Esophagus squamous epithelium (tissue), 5 donors: ENCODE results near the gene SYTL1. TPM values are rescaled to one million over a fixed set of nuclear protein-coding genes. Genes with fewer than 3 reads are reported as not detected.

Experiments used
- DNase-seq: peaks from one replicate; lab custom pipeline; 2025; lab: John Stamatoyannopoulos, UW
- H3K27ac ChIP-seq, 4 donors: fragments of 200-600 bp; sonication (generic); one replicate each; pipeline ENCODE4 v1.5.1; 2016 to 2019; ENCODE audit warnings: mild to moderate bottlenecking in 1 of 4
- H3K27me3 ChIP-seq, 4 donors: fragments of 200-600 bp; sonication (generic); 1 replicate in 3 of 4; 2 replicates in 1 of 4; pipeline versions ENCODE4 v1.5.1 to v1.6.0; 2017 to 2021; ENCODE audit warnings: antibody characterized with exemption in 1 of 4
- H3K36me3 ChIP-seq, 3 donors: fragments of 200-600 bp; sonication (generic); one replicate each; pipeline ENCODE4 v1.5.1; 2016 to 2019
- H3K4me1 ChIP-seq, 3 donors: fragments of 200-600 bp; sonication (generic); one replicate each; pipeline ENCODE4 v1.5.1; 2017 to 2019
- H3K4me3 ChIP-seq, 4 donors: fragments of 200-600 bp; sonication (generic); 1 replicate in 3 of 4; 2 replicates in 1 of 4; pipeline ENCODE4 v1.5.1; 2016 to 2019; ENCODE audit warnings: mild to moderate bottlenecking in 2 of 4, moderate library complexity in 1 of 4
- H3K9me3 ChIP-seq, 3 donors: fragments of 200-600 bp; sonication (generic); one replicate each; pipeline ENCODE4 v1.5.1; 2016 to 2019
- CTCF ChIP-seq, 6 experiments: fragments of 450-650 bp in 4 of 6; fragments of 200-600 bp in 2 of 6; sonication (generic) in 2 of 6; IDR thresholded peaks; one replicate each; pipeline ENCODE4 v1.5.1; 2016 to 2019; ENCODE audit warnings: antibody characterized with exemption in 6 of 6, mild to moderate bottlenecking in 4 of 6, moderate library complexity in 4 of 6
- POLR2A ChIP-seq, 4 donors: fragments of 450-650 bp; IDR thresholded peaks; one replicate each; pipeline ENCODE4 v1.6.1; 2017; ENCODE audit warnings: antibody characterized with exemption in 4 of 4, mild to moderate bottlenecking in 4 of 4, moderate library complexity in 3 of 4
- WGBS, 2 donors: methylation state at CpG; one replicate each; pipeline ENCODE4 v1.1.5; 2018; 5-methylcytosine and 5-hydroxymethylcytosine counted together
- intact Hi-C: fragments of 100-400 bp; cut with DNase I; formaldehyde crosslinking; loops from one replicate; pipeline ENCODE4 v1.15.0; 2022
- total RNA-seq, 4 donors: library from RNA; depleted of rRNA; stranded (reverse); fragments of >200 nt; gene quantifications; one replicate each; pipeline ENCODE4 v1.1.0, GENCODE V29; 2016
- donor health status: DM: yes; HTN: yes; CAD: no.

Gene SYTL1
- total RNA-seq, 4 donors from 2014 or later = 74.7 to 182 (median 125) TPM

GRCh38 chr1:27374362-27375086 lies 32.7 kb downstream of the SYTL1 start, which contains the start of gene FCN3:
TSS of gene FCN3 (minus strand) at chr1:27374824. CDS start at chr1:27374818, 6 bp downstream.
- TF ChIP-seq POLR2A (IDR thresholded peaks at IDR 0.05) = no peak
- no peak for TF ChIP-seq CTCF (IDR thresholded peaks at IDR 0.05)
- DNase-seq = no peak
- Histone ChIP-seq H3K27me3 (no peaks in the 10 kb centered on the region), H3K4me3 (no peak within 1 kb of the TSS), H3K9me3 (no peaks in the 10 kb centered on the region), H3K36me3 (no peaks in the 10 kb centered on the region), H3K27ac (peak within 1 kb of the TSS in 2 of 4 donors; percentile 9 to 39), H3K4me1 (peaks cover 15 to 55% (median 20%) of the 10 kb centered on the region in 3 donors)
- WGBS, 2 donors = 67 to 71% methylated on average over 3 of the region's 4 CpGs
- intact Hi-C loops = no loop called here

- WGBS, 2 donors = 35 to 52% methylated on average over 12 of the region's 12 CpGs
- no peak overlapping the region for H3K4me3 ChIP-seq
- no peaks in the 10 kb centered on the region for H3K36me3 ChIP-seq
- DNase-seq = no peak
- peak overlapping the region in 3 of 4 donors; percentile 43 to 85 (median 82) for H3K27ac ChIP-seq
- peaks cover 31 to 72% (median 32%) of the 10 kb centered on the region in 3 donors for H3K4me1 ChIP-seq
- intact Hi-C loops = no loop called here
- H3K27me3 ChIP-seq = peaks cover 0 to 6% (median 0%) of the 10 kb centered on the region in 4 donors
- no peaks in the 10 kb centered on the region for H3K9me3 ChIP-seq
- TF ChIP-seq POLR2A (IDR thresholded peaks at IDR 0.05) (no peak), CTCF (IDR thresholded peaks at IDR 0.05) (no peak)
These were observed 36.1 kb downstream of the SYTL1 start for GRCh38 chr1:27377760-27378495.

- intact Hi-C loops = no loop called here
- no peaks in the 10 kb centered on the region for H3K36me3 ChIP-seq
- H3K4me1 ChIP-seq = peaks cover 26 to 70% (median 31%) of the 10 kb centered on the region in 3 donors
- 33 to 37% methylated on average over 3 to 4 of the region's 11 CpGs for WGBS, 2 donors
- H3K27ac ChIP-seq = peak overlapping the region; percentile 76 to 85 (median 80)
- peaks cover 0 to 12% (median 0%) of the 10 kb centered on the region in 4 donors for H3K27me3 ChIP-seq
- H3K9me3 ChIP-seq = no peaks in the 10 kb centered on the region
- H3K4me3 ChIP-seq = no peak overlapping the region
- no peak for DNase-seq
- TF ChIP-seq POLR2A (IDR thresholded peaks at IDR 0.05) = no peak
- no peak for TF ChIP-seq CTCF (IDR thresholded peaks at IDR 0.05)
These were observed 37.8 kb downstream of the SYTL1 start for GRCh38 chr1:27379564-27380122.

GRCh38 chr1:27380224-27380623 lies 38.4 kb downstream of the SYTL1 start:
- WGBS, 2 donors = no CpG with 5 or more reads among the region's 4 CpGs
- TF ChIP-seq POLR2A (IDR thresholded peaks at IDR 0.05) (no peak), CTCF (IDR thresholded peaks at IDR 0.05) (no peak)
- intact Hi-C loops = no loop called here
- H3K27me3 ChIP-seq = peaks cover 0 to 12% (median 0%) of the 10 kb centered on the region in 4 donors
- DNase-seq = no peak
- no peaks in the 10 kb centered on the region for H3K9me3 ChIP-seq
- H3K36me3 ChIP-seq = no peaks in the 10 kb centered on the region
- no peak overlapping the region for H3K4me3 ChIP-seq
- H3K4me1 ChIP-seq = peaks cover 26 to 70% (median 31%) of the 10 kb centered on the region in 3 donors
- H3K27ac ChIP-seq = peak overlapping the region; percentile 76 to 85 (median 80)
